Cerebellar nuclear complex (tissue), 1 donor: ENCODE results near the gene ABCG8.

Experiments used
- DNase-seq, 2 experiments: peaks; one replicate each; lab custom pipeline; 2025; lab: John Stamatoyannopoulos, UW

ABCG8 gene

GRCh38 chr2:43925431-43925830 lies 86.7 kb downstream of the ABCG8 start:
- DNase-seq = no peak

GRCh38 chr2:43927442-43927841 lies 88.7 kb downstream of the ABCG8 start:
- no peak for DNase-seq

GRCh38 chr2:43931293-43931692 lies 92.5 kb downstream of the ABCG8 start:
- no peak for DNase-seq
